Endothelial cell of umbilical vein (primary cell): ENCODE results near the gene CORO2B. TPM values are rescaled to one million over a fixed set of nuclear protein-coding genes. Genes with fewer than 3 reads are reported as not detected.

Source experiments
- BruUV-seq: library from RNA; stranded (reverse); fragments of 400-500 nt; replicated peaks from 2 replicates; lab custom pipeline; 2021; lab: Mats Ljungman, UMichigan
- CTCF ChIA-PET: fragments of 300-600, 350-600 bp; sonication (Branson Sonifier 250); formaldehyde crosslinking; loops from one replicate; lab custom pipeline; 2021; ENCODE audit warnings: antibody characterized with exemption, inconsistent platforms; lab: Charles Lee
- POLR2A ChIA-PET: fragments of 300-600, 350-600 bp; sonication (Branson Sonifier 250); formaldehyde crosslinking; loops from one replicate; lab custom pipeline; 2021; ENCODE audit warnings: antibody characterized with exemption, inconsistent platforms; lab: Charles Lee
- DNase-seq: peaks from one replicate; pipeline ENCODE4 v3.0.0-alpha.2; 2011; ENCODE audit warnings: low read depth, low spot score
- FAIRE-seq: peaks from 2 replicates; lab custom pipeline; 2011; peaks lifted over from hg19 to GRCh38; lab: Jason Lieb, UNC
- H2AFZ ChIP-seq: 2 replicates; pipeline ENCODE4 v1.6.0; 2012; ENCODE audit warnings: low read depth, low read length, control low read depth, inconsistent platforms
- H3K27ac ChIP-seq: 2 replicates; pipeline ENCODE4 v1.5.1; 2011; ENCODE audit warnings: low read depth, mild to moderate bottlenecking, control low read depth, low read length, moderate library complexity; ENCODE audit not compliant: insufficient read depth
- H3K27me3 ChIP-seq, 2 experiments: 2 replicates each; pipeline versions ENCODE4 v1.6.0 to v1.6.1; 2011; ENCODE audit warnings: low read length in 2 of 2, mixed read lengths in 1 of 2; ENCODE audit not compliant: control insufficient read depth in 2 of 2, insufficient read depth in 2 of 2
- H3K36me3 ChIP-seq, 2 experiments: 2 replicates in 1 of 2; 3 replicates in 1 of 2; pipeline ENCODE4 v1.5.1; 2011; ENCODE audit warnings: low read length in 2 of 2, mild to moderate bottlenecking in 1 of 2, moderate library complexity in 1 of 2; ENCODE audit not compliant: control insufficient read depth in 2 of 2, insufficient read depth in 2 of 2; ENCODE audit errors: extremely low read depth in 1 of 2
- H3K4me1 ChIP-seq: 3 replicates; pipeline ENCODE4 v1.5.1; 2011; ENCODE audit warnings: mild to moderate bottlenecking, low read length; ENCODE audit not compliant: control insufficient read depth, insufficient read depth; ENCODE audit errors: extremely low read depth
- H3K4me2 ChIP-seq: 2 replicates; pipeline ENCODE4 v1.6.1; 2011; ENCODE audit warnings: low read length, control low read depth, mixed read lengths; ENCODE audit not compliant: insufficient read depth
- H3K4me3 ChIP-seq, 3 experiments: fragments of 200-600 bp in 1 of 3; sonication (generic), shearing (Covaris generic) in 1 of 3; replicated peaks in 1 of 3; 2 replicates each; pipeline ENCODE4 v1.5.1; 2011 to 2016; ENCODE audit warnings: control low read depth in 3 of 3, low read length in 3 of 3, mild to moderate bottlenecking in 2 of 3, inconsistent platforms in 1 of 3, low read depth in 1 of 3, moderate library complexity in 1 of 3; ENCODE audit not compliant: insufficient read depth in 1 of 3
- H3K79me2 ChIP-seq: 2 replicates; pipeline ENCODE4 v1.6.0; 2012; ENCODE audit warnings: low read length, inconsistent platforms; ENCODE audit not compliant: control insufficient read depth, insufficient read depth
- H3K9ac ChIP-seq: replicated peaks from 2 replicates; pipeline ENCODE3; 2011; ENCODE audit warnings: low read length, control low read depth; ENCODE audit not compliant: insufficient read depth; ENCODE audit errors: extremely low read depth
- H3K9me1 ChIP-seq: replicated peaks from 3 replicates; pipeline ENCODE4 v1.6.0; 2011; ENCODE audit warnings: mild to moderate bottlenecking, low read length; ENCODE audit not compliant: control insufficient read depth, insufficient read depth; ENCODE audit errors: extremely low read depth
- H3K9me3 ChIP-seq: replicated peaks from 2 replicates; pipeline ENCODE4 v1.5.1; 2012; ENCODE audit warnings: low read length, inconsistent platforms; ENCODE audit not compliant: control insufficient read depth, insufficient read depth
- H4K20me1 ChIP-seq: replicated peaks from 2 replicates; pipeline ENCODE3; 2011; ENCODE audit warnings: mild to moderate bottlenecking, low read length; ENCODE audit not compliant: control insufficient read depth, insufficient read depth; ENCODE audit errors: extremely low read depth
- FOS ChIP-seq: IDR thresholded peaks from 2 replicates; pipeline ENCODE4 v1.6.1; 2011; ENCODE audit warnings: mild to moderate bottlenecking, low read length, moderate library complexity, borderline replicate concordance; ENCODE audit not compliant: insufficient read depth
- GATA2 ChIP-seq: IDR thresholded peaks from 2 replicates; pipeline ENCODE4 v1.7.0; 2011; ENCODE audit warnings: low read depth, mild to moderate bottlenecking, moderate library complexity, mixed read lengths, low read length; ENCODE audit not compliant: insufficient read length, insufficient read depth
- JUN ChIP-seq: IDR thresholded peaks from 2 replicates; pipeline ENCODE4 v1.6.1; 2011; ENCODE audit warnings: borderline replicate concordance, low read depth; ENCODE audit not compliant: insufficient read length, insufficient read depth
- POLR2A ChIP-seq: IDR thresholded peaks from 2 replicates; pipeline ENCODE4 v1.6.1; 2012; ENCODE audit warnings: low read depth, mild to moderate bottlenecking, control low read depth, low read length
- dilution Hi-C: fragments of 300-500 bp; cut with MboI; formaldehyde crosslinking; loops from one replicate; pipeline ENCODE4 v1.15.0; 2019; ENCODE audit warnings: low sequenced_read_pairs; ENCODE audit not compliant: extremely low pct_ligation_motif_present
- intact Hi-C: fragments of 100-400 bp; cut with micrococcal nuclease; formaldehyde crosslinking; loops from one replicate; pipeline ENCODE4 v1.10.0; 2022
- polyA plus RNA-seq, 4 experiments: library from polyadenylated mRNA; depleted of rRNA in 3 of 4; stranded (reverse) in 3 of 4; unstranded in 1 of 4; fragments of >200 nt; gene quantifications; 2 replicates each; pipeline versions ENCODE4 v1.2.1 to v1.2.3, GENCODE V29; 2011 to 2012; ENCODE audit warnings: missing spikeins in 1 of 4
- total RNA-seq: library from RNA; stranded (reverse); gene quantifications from 2 replicates; pipeline ENCODE4 v1.2.3, GENCODE V29; 2021
- TF ChIP-seq, protein P1 (sequence below): IDR thresholded peaks from 2 replicates; pipeline ENCODE4 v1.6.1; 2011; ENCODE audit not compliant: insufficient read depth, insufficient read length
- TF ChIP-seq, protein P2 (sequence below), 2 donors: IDR thresholded peaks; 1 replicate in 1 of 2; 2 replicates in 1 of 2; pipeline ENCODE4 v1.5.1; 2011; ENCODE audit warnings: low read length in 2 of 2, mild to moderate bottlenecking in 2 of 2, moderate library complexity in 2 of 2, control low read depth in 1 of 2, inconsistent platforms in 1 of 2, low read depth in 1 of 2; ENCODE audit not compliant: insufficient read depth in 1 of 2; ENCODE audit errors: extremely low read depth in 1 of 2

The CORO2B gene
- total and polyA plus RNA-seq, 2 donors (not counting 3 experiments of a cell fraction or from before 2014, with no cell fraction given): 2.4 to 3.7 TPM

DNA sequence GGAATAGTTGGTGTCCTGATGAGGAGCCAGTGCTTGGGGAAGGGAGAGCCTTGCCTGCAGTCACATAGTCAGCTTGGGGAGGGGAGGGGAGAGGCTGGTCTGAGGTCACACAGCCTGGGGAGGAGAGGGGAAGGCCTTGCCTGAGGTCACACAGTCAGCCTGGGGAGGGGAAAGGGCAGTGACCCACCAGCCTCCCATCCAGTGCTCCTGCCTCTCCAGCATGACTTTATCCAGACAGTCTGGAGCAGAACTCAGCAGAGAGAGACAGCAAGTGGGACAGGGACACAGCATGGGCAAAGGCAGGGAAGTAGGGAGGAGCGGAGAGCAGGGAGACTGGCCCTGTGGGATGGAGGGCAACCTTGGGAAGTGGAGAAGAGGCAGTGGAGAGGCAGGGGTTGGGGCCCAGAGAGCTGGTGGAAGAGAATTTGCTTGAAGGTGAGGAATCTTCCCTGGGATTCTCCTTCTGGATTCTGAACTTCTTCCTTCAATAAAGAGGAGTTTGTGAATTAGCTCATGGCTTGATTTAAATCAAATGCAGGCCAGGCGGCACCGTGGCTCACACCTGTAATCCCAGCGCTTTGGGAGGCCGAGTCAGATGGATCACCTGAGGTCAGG, 64.5 kb downstream of the CORO2B start:
- Histone ChIP-seq H3K36me3 (no peaks in the 10 kb centered on the region), H3K4me2 (no peak overlapping the region), H4K20me1 (no peaks in the 10 kb centered on the region), H3K9me1 (no peaks in the 10 kb centered on the region), H3K79me2 (no peaks in the 10 kb centered on the region), H2AFZ (no peak overlapping the region), H3K4me3 (no peak overlapping the region), H3K27ac (no peak overlapping the region), H3K27me3 (no peaks in the 10 kb centered on the region), H3K9me3 (no peaks in the 10 kb centered on the region), H3K9ac (no peak overlapping the region), H3K4me1 (no peaks in the 10 kb centered on the region)
- intact Hi-C loops: no loop called here
- TF ChIP-seq FOS: no peak
- TF ChIP-seq, protein P1, sequence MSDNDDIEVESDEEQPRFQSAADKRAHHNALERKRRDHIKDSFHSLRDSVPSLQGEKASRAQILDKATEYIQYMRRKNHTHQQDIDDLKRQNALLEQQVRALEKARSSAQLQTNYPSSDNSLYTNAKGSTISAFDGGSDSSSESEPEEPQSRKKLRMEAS: no peak
- TF ChIP-seq, protein P2, sequence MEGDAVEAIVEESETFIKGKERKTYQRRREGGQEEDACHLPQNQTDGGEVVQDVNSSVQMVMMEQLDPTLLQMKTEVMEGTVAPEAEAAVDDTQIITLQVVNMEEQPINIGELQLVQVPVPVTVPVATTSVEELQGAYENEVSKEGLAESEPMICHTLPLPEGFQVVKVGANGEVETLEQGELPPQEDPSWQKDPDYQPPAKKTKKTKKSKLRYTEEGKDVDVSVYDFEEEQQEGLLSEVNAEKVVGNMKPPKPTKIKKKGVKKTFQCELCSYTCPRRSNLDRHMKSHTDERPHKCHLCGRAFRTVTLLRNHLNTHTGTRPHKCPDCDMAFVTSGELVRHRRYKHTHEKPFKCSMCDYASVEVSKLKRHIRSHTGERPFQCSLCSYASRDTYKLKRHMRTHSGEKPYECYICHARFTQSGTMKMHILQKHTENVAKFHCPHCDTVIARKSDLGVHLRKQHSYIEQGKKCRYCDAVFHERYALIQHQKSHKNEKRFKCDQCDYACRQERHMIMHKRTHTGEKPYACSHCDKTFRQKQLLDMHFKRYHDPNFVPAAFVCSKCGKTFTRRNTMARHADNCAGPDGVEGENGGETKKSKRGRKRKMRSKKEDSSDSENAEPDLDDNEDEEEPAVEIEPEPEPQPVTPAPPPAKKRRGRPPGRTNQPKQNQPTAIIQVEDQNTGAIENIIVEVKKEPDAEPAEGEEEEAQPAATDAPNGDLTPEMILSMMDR (IDR thresholded peaks at IDR 0.05; ENCODE audit: extremely low read depth in 1 of 2, insufficient read depth in 1 of 2, low read depth in 1 of 2, low read length in 2 of 2): no peak
- TF ChIP-seq JUN: no peak
- no peak for TF ChIP-seq GATA2
- no peak for TF ChIP-seq POLR2A
- ChIA-PET POLR2A (no interaction called here), CTCF (interaction anchor here (0.6 to 2.2 kb wide), 7 partner anchors 24 to 116 kb away, joined by 3 to 9 read pairs (median 3); no protein-coding TSS in a partner anchor)
- BruUV-seq: no TSS peak
- DNase-seq: no peak
- dilution Hi-C loops: no loop called here
- no peak for FAIRE-seq
